Endometrium (tissue), 2 donors: Measurements from ENCODE around the gene MARS1.
"Not testable (repeated sequence)": the region's sequence is repeated elsewhere in the genome, so short reads cannot be mapped to it uniquely, and the experiment has no call there.

ENCODE experiments used
- FAIRE-seq: peaks from 2 replicates; lab custom pipeline; 2012; peaks lifted over from hg19 to GRCh38; lab: Jason Lieb, UNC
- donor health status: control.
- donor health status: control.

The MARS1 gene

GRCh38 chr12:57551637-57552305, 63.9 kb downstream of the MARS1 start:
- no peak for FAIRE-seq

DNA sequence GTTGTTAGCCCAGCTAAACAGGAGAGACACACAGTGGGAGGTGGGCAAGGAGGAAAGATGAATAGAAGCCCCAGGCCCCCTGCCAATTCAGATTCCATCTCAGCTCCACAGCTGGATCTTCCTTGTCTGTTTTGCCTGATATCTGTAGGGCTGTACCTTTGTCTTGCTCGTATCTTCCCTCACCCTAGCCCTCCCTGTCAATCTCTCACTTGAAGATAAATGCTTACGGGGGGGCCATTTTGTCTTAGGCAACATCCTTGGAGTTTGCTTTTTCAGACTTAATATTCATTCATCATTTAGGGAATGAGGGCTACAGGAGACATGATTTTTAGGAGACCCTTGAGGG, 64.4 kb downstream of the MARS1 start:
- no peak for FAIRE-seq

DNA sequence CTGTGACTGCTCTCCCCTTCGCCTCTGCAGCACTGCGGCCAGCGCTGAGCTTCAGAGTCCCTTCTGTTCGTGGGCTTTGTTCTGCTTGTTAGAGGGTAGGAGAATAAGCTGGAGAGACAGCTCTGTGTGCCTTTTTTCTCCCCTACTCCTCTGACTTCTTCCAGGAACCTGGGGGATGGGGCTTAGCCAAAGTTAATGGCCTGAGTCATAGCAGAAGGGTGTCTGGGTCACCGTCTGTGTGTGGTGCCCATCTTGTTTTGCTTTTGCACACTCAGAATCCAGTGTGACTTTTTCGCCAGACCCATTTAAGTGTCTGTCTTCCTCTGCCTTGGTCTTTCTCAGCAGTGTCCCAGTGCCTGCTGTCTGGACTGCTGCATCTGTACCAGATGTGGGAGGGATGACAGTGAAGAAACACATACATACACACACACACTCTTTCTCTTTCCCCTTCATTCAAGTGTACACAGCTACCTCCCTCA, 65.0 kb downstream of the MARS1 start:
- no peak for FAIRE-seq

DNA sequence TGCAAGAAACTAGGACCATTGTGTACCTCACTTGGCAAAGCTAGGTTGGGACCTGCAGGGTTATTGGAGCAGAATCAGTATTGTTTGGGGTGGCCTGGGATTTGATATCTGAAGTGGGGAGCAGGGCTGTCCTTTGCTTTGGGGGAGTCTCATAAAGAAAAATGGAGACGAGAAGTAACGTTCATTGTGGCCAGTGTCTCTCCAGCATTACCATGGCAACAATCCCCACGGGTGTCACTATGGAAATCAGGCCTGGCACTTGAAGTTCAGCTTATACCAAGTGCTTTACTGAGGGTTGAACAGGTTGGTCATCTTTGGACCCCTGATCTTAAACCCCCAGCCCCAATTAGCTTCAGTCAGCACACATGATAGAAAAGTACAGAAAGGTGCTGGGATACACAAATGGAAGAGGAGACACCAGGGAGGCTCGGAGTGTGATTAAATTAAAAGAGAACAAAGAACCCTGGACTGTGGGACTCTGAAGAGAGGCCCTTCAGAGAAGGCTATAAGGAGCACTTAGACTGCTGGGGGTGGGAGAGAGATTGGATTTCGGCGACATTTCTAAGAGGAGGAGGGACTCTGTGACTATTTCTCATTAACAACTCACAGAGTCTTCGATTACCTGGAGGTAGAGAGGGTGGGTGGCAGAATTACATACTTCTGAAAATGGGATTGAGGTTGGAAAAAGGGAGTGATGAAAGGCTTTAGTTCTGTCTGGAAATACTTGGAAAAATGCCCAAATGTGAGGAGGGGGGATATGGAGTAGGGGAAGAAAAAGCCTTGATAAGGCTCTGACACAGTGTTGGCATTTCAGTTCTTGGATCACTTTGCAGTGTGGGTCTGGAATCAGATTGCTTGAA, 65.7 kb downstream of the MARS1 start:
- FAIRE-seq: no peak

- no peak for FAIRE-seq
These were observed 66.6 kb downstream of the MARS1 start for GRCh38 chr12:57554453-57554852.

DNA sequence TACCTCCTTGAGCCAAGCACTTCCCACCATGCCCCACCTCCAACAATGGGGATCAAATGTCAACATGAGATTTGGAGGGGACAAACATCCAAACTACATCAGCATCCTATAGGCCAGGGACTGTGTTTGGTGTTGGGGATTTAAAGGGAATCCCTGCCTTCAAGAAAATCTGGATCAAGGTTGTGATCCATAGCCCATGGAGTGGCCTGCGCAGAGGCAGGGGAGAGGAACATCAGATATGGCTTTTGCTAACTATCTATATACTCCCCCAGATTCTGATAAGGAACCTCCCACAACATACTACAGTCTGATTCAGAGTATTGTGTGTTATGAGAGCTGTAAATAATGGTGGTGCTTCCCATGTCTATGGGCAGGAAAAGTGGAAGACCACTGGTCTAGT, 67.0 kb downstream of the MARS1 start:
- no peak for FAIRE-seq

DNA sequence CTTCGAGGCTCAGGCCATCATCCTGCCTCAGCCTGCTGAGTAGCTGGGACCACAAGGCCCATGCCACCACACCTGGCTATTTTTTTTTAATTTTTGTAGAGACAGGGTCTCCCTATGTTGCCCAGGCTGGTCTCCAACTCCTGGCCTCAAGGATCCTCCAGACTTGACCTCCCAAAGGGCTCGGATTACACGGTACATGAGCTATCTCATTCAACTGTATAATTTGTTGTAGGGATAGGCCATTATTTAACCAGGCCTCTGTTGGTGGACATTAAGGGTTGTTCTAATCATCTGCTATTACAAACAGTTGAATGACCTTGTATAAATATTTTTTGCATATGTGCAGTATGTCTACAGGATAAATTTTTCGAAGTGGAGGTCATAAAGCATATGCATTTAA, 71.0 kb downstream of the MARS1 start:
- FAIRE-seq: no peak

DNA sequence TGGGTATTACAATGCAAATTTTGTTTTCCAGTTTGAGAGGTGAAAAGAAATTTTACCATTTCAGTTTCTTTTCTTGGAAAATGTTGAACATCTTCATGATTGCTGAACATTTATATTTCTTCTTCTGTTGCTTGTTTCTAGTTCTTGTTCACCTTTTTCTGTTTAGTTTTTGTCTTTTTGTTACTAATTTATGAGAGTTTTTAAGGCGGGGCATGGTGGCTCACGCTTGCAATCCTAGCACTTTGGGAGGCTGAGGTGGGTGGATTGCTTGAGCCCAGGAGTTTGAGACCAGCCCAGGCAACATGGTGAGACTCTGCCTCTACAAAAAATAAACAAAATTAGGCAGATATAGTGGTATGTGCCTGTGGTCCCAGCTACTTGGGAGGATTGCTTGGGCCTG, 72.6 kb downstream of the MARS1 start:
- no peak for FAIRE-seq

- FAIRE-seq: not testable (repeated sequence)
These were observed 73.2 kb downstream of the MARS1 start for GRCh38 chr12:57561117-57561516.

DNA sequence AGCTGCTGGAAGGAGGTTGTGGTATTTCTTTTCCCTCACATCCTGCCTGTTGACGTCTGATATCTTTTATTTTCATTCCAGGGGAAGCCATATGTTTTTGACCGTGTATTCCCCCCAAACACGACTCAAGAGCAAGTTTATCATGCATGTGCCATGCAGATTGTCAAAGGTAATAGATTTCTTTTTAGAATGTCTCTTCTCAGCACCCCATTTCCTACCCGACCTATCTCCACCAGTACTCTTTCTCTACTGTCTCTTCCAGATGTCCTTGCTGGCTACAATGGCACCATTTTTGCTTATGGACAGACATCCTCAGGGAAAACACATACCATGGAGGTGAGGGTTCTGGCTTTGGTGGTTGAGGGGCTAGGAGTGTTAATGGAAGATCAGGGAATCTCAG, 75.5 kb downstream of the MARS1 start:
- FAIRE-seq: no peak

GRCh38 chr12:57564178-57564740, 76.4 kb downstream of the MARS1 start:
- no peak for FAIRE-seq
